Measurements from ENCODE around the gene RSAD1.

RSAD1 gene

GRCh38 chr17:50460831-50461526, 17.7 kb upstream of the RSAD1 start:
- H3K9me3 ChIP-seq (ENCODE audit: severe bottlenecking) = no peaks in the 10 kb centered on the region
- H3K36me3 ChIP-seq = no peaks in the 10 kb centered on the region
- no peak overlapping the region for H3K27ac ChIP-seq
- TF ChIP-seq, protein P1, sequence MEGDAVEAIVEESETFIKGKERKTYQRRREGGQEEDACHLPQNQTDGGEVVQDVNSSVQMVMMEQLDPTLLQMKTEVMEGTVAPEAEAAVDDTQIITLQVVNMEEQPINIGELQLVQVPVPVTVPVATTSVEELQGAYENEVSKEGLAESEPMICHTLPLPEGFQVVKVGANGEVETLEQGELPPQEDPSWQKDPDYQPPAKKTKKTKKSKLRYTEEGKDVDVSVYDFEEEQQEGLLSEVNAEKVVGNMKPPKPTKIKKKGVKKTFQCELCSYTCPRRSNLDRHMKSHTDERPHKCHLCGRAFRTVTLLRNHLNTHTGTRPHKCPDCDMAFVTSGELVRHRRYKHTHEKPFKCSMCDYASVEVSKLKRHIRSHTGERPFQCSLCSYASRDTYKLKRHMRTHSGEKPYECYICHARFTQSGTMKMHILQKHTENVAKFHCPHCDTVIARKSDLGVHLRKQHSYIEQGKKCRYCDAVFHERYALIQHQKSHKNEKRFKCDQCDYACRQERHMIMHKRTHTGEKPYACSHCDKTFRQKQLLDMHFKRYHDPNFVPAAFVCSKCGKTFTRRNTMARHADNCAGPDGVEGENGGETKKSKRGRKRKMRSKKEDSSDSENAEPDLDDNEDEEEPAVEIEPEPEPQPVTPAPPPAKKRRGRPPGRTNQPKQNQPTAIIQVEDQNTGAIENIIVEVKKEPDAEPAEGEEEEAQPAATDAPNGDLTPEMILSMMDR (IDR thresholded peaks at IDR 0.05; ENCODE audit: low read depth, low read length) = no peak
- no peak for DNase-seq
- H3K27me3 ChIP-seq (ENCODE audit: insufficient read depth, low read depth, severe bottlenecking) = no peaks in the 10 kb centered on the region
- no peak overlapping the region for H3K4me3 ChIP-seq (ENCODE audit: low read depth, low read length)

DNA sequence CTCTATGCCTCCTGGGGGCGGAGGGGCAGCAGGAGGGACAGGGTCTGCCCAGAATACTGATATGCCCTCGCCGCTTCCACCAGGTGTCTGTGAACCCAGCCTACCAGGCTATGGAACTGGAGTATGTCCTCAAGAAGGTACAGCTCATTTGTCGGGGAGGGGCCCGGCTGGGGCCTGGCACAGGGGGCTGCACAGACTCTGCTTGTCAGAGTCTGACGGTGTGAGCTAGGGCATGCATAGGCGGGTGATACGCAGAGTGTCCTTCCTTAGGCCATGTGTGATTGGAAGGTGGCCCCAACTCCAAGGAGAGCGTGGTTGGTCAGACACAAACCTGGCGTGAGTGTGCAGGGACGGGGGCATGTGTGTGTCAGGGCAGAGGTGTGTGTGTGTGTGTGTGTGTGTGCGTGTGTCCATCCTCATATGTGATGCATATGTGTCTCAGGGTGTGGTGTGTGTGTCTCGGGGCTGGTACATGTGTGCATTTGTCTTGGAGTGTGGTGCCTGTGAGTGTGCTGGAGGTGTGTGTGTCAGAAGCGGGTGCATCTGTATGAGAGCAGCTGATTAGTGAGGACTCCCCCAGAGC, 17.0 kb upstream of the RSAD1 start:
- Histone ChIP-seq H3K27me3 (ENCODE audit: insufficient read depth, low read depth, severe bottlenecking) (no peaks in the 10 kb centered on the region), H3K4me3 (ENCODE audit: low read depth, low read length) (no peak overlapping the region), H3K36me3 (no peaks in the 10 kb centered on the region), H3K27ac (no peak overlapping the region), H3K9me3 (ENCODE audit: severe bottlenecking) (no peaks in the 10 kb centered on the region)
- DNase-seq = no peak
- TF ChIP-seq, protein P1 (IDR thresholded peaks at IDR 0.05; ENCODE audit: low read depth, low read length) = no peak

DNA sequence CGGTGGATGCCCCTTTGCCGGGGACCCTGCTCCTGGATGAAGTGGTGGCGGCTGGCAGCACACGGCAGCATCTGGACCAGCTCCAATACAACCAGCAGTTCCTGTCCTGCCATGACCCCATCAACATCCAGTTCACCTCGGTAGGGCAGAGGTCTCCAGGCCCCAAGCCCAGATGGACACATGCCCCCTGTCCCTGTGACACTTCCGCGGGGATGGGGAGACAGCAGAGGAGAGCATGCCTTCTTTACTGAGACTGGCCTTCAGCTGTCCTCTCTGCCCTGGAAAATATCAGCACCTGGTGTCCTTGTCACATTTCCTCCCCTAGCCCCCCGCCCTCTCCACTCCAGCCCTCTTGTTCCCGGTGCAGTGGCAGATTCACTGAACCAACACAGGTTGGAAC, 16.2 kb upstream of the RSAD1 start:
- TF ChIP-seq, protein P1 (IDR thresholded peaks at IDR 0.05; ENCODE audit: low read depth, low read length) = no peak
- Histone ChIP-seq H3K9me3 (ENCODE audit: severe bottlenecking) (no peaks in the 10 kb centered on the region), H3K36me3 (no peaks in the 10 kb centered on the region), H3K27me3 (ENCODE audit: insufficient read depth, low read depth, severe bottlenecking) (no peaks in the 10 kb centered on the region), H3K27ac (no peak overlapping the region), H3K4me3 (ENCODE audit: low read depth, low read length) (no peak overlapping the region)
- no peak for DNase-seq

GRCh38 chr17:50464121-50464520, 14.5 kb upstream of the RSAD1 start:
- no peak for DNase-seq
- TF ChIP-seq, protein P1 (IDR thresholded peaks at IDR 0.05; ENCODE audit: low read depth, low read length) = no peak
- Histone ChIP-seq H3K27ac (no peak overlapping the region), H3K27me3 (ENCODE audit: insufficient read depth, low read depth, severe bottlenecking) (no peaks in the 10 kb centered on the region), H3K4me3 (ENCODE audit: low read depth, low read length) (no peak overlapping the region), H3K36me3 (no peaks in the 10 kb centered on the region), H3K9me3 (ENCODE audit: severe bottlenecking) (no peaks in the 10 kb centered on the region)

DNA sequence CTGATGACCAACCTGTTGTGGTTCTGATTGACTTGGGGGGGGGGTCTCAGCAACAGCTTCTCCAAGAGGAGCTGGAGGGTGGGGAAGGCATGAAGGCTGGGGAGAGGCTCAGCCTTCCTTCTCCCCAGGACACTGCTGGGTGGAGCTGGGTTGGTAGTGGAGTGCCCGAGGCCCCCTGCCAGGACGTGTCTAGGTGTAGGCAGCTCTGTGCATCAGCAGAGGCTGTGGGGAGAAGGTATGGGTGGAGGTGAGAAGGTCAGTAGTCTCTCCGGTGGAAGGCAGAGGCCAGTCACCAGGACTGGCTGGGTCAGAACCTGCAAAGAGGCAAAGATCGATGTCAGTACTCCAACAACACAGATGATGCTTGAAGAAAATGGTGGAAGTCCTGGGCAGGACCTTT, 13.9 kb upstream of the RSAD1 start:
- H3K9me3 ChIP-seq (ENCODE audit: severe bottlenecking) = no peaks in the 10 kb centered on the region
- H3K4me3 ChIP-seq (ENCODE audit: low read depth, low read length) = no peak overlapping the region
- no peaks in the 10 kb centered on the region for H3K36me3 ChIP-seq
- TF ChIP-seq, protein P1 (IDR thresholded peaks at IDR 0.05; ENCODE audit: low read depth, low read length) = no peak
- H3K27ac ChIP-seq = no peak overlapping the region
- DNase-seq = no peak
- H3K27me3 ChIP-seq (ENCODE audit: insufficient read depth, low read depth, severe bottlenecking) = no peaks in the 10 kb centered on the region

DNA sequence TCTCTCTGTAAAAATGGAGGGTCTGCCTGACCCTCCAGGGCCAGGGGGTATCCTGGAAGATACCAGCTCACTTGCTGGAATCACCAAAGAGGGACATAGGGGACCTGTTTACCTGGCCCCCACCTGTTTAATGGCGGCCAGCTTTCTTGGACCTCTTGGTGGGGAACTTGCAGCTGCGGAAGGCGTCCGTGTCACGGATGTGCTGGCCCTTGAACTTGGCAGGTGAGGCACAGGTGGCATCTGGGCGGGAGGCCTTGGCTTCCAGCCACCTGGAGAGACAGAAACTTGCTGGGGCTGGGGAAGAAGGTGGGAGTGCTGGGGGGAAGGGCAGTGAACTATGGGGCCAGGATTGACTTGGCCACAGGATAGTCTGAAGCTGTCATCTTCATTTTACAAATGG, 13.5 kb upstream of the RSAD1 start:
- Histone ChIP-seq H3K9me3 (ENCODE audit: severe bottlenecking) (no peaks in the 10 kb centered on the region), H3K4me3 (ENCODE audit: low read depth, low read length) (no peak overlapping the region), H3K36me3 (no peaks in the 10 kb centered on the region), H3K27me3 (ENCODE audit: insufficient read depth, low read depth, severe bottlenecking) (no peaks in the 10 kb centered on the region), H3K27ac (no peak overlapping the region)
- no peak for DNase-seq
- TF ChIP-seq, protein P1 (IDR thresholded peaks at IDR 0.05; ENCODE audit: low read depth, low read length) = no peak
